Spleen (tissue), 11 donors: ENCODE measurements around the gene C14orf180. TPM values are rescaled to one million over a fixed set of nuclear protein-coding genes. Genes with fewer than 3 reads are reported as not detected.

Experiments used
- DNase-seq: peaks from one replicate; pipeline ENCODE4 v3.0.0-alpha.2; 2020
- H3K27ac ChIP-seq, 8 donors: fragments of 200-600 bp; sonication (generic) in 7 of 8; 1 replicate in 4 of 8; 2 replicates in 4 of 8; pipeline versions ENCODE4 v1.5.0 to v1.8.0; 2016 to 2021; ENCODE audit warnings: inconsistent platforms in 4 of 8, mild to moderate bottlenecking in 4 of 8, moderate library complexity in 1 of 8
- H3K27me3 ChIP-seq, 7 donors: fragments of 200-600 bp; sonication (generic) in 6 of 7; replicated peaks in 1 of 7; 1 replicate in 4 of 7; 2 replicates in 3 of 7; pipeline versions ENCODE4 v1.5.0 to v1.8.0; 2016 to 2021; ENCODE audit warnings: inconsistent platforms in 3 of 7, mild to moderate bottlenecking in 1 of 7
- H3K36me3 ChIP-seq, 6 donors: fragments of 200-600 bp; sonication (generic) in 5 of 6; 1 replicate in 4 of 6; 2 replicates in 2 of 6; pipeline versions ENCODE4 v1.5.0 to v1.8.0; 2016 to 2021; ENCODE audit warnings: inconsistent platforms in 2 of 6
- H3K4me1 ChIP-seq, 6 donors: fragments of 200-600 bp; sonication (generic) in 5 of 6; 1 replicate in 3 of 6; 2 replicates in 3 of 6; pipeline versions ENCODE4 v1.5.0 to v1.8.0; 2016 to 2021; ENCODE audit warnings: inconsistent platforms in 3 of 6
- H3K4me3 ChIP-seq, 8 donors: fragments of 200-600 bp; sonication (generic) in 7 of 8; 1 replicate in 4 of 8; 2 replicates in 4 of 8; pipeline versions ENCODE4 v1.5.0 to v1.8.0; 2016 to 2021; ENCODE audit warnings: inconsistent platforms in 4 of 8, mild to moderate bottlenecking in 4 of 8, moderate library complexity in 2 of 8
- H3K9me3 ChIP-seq, 8 donors: fragments of 200-600 bp; sonication (generic) in 7 of 8; 1 replicate in 4 of 8; 2 replicates in 4 of 8; pipeline versions ENCODE4 v1.5.0 to v1.8.0; 2016 to 2021; ENCODE audit warnings: inconsistent platforms in 4 of 8
- POLR2A ChIP-seq, 3 donors: fragments of 450-650 bp; IDR thresholded peaks; one replicate each; pipeline ENCODE4 v1.5.1; 2017; ENCODE audit warnings: antibody characterized with exemption in 3 of 3, mild to moderate bottlenecking in 1 of 3
- POLR2AphosphoS5 ChIP-seq, 3 donors: sonication (generic); formaldehyde crosslinking; IDR thresholded peaks; one replicate each; pipeline ENCODE4 v1.5.1; 2017; ENCODE audit warnings: antibody characterized with exemption in 3 of 3
- WGBS, 5 donors: extraction: QIAGEN DNeasy Blood & Tissue Kit in 3 of 5; methylation state at CpG; one replicate each; pipeline versions ENCODE4 v1.1.5 to v1.1.7; 2013 to 2018; 5-methylcytosine and 5-hydroxymethylcytosine counted together
- intact Hi-C: fragments of 100-400 bp; cut with DNase I; formaldehyde crosslinking; loops from one replicate; pipeline ENCODE4 v1.15.0; 2023; ENCODE audit warnings: low total_unique reads
- polyA plus RNA-seq, 3 donors: library from polyadenylated mRNA; stranded (reverse); fragments of 200-250 nt; gene quantifications; one replicate each; pipeline ENCODE4 v1.2.1, GENCODE V29; 2013
- total RNA-seq, 7 donors: library from RNA; depleted of rRNA in 3 of 7; stranded (reverse); fragments of >200 nt in 3 of 7; fragmentation: NEBNext Ultra II Directional in 4 of 7; extraction: Animal tissue kit (Norgen Biotek cat#: 25700) in 4 of 7; gene quantifications; one replicate each; pipeline versions ENCODE4 v1.1.0 to v1.2.1, GENCODE V29; 2016 to 2021
- TF ChIP-seq, protein P1 (sequence below), 11 experiments: fragments of 200-600 bp in 7 of 11; fragments of 450-650 bp in 4 of 11; sonication (generic) in 4 of 11; IDR thresholded peaks in 8 of 11; conservative IDR thresholded peaks in 3 of 11; 1 replicate in 7 of 11; 2 replicates in 4 of 11; pipeline versions ENCODE4 v1.4.0 to v1.8.0; 2016 to 2021; ENCODE audit warnings: antibody characterized with exemption in 11 of 11, inconsistent platforms in 4 of 11, mild to moderate bottlenecking in 1 of 11
- donor health status: healthy with polysubstance abuse.
- donor health status: DM: no; HTN: no; CAD: no; lungs with moderate emphysema.
- donor health status: DM: no; HTN: no; CAD: no.
- donor health status: Bipolar disorder and iron deficiency.
- donor health status: healthy.
- donor health status: DM: no; HTN: no; CAD: no.
- donor health status: DM: yes; HTN: yes; CAD: no.

Gene C14orf180
- total and polyA plus RNA-seq, 10 donors: 0.17 to 0.70 (median 0.28) TPM; not detected in 5

DNA sequence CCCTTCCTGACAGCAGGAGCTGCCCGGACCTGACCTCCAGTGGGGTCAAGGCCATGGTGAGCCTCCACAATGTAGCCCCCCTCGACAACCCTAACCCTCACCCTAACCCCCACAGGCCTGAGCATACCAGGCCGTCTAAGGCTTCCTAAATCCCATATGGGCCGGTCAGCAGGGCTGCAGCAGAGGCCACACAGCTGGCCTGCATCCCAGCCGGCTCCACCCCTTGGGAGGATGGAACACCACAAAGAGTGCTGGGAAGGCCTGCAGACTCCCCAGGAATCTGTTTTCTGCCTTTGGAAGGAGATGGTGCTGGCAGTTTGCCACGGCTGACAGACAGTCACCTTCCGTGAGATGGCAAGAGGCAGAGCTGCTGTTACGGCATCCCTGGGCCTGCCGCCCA is 22.2 kb downstream of the C14orf180 start:
- Histone ChIP-seq H3K9me3 (no peaks in the 10 kb centered on the region), H3K36me3 (no peaks in the 10 kb centered on the region), H3K4me1 (peaks cover 0 to 8% (median 4%) of the 10 kb centered on the region in 6 donors), H3K27ac (no peak overlapping the region), H3K4me3 (no peak overlapping the region), H3K27me3 (peaks cover 0 to 100% (median 40%) of the 10 kb centered on the region in 7 donors)
- intact Hi-C loops: no loop called here
- 52 to 66% (median 56%) methylated on average over 6 to 9 of the region's 9 CpGs for WGBS, 5 donors
- TF ChIP-seq POLR2A (IDR thresholded peaks at IDR 0.05) (no peak), POLR2AphosphoS5 (IDR thresholded peaks at IDR 0.05) (no peak)
- TF ChIP-seq, protein P1, sequence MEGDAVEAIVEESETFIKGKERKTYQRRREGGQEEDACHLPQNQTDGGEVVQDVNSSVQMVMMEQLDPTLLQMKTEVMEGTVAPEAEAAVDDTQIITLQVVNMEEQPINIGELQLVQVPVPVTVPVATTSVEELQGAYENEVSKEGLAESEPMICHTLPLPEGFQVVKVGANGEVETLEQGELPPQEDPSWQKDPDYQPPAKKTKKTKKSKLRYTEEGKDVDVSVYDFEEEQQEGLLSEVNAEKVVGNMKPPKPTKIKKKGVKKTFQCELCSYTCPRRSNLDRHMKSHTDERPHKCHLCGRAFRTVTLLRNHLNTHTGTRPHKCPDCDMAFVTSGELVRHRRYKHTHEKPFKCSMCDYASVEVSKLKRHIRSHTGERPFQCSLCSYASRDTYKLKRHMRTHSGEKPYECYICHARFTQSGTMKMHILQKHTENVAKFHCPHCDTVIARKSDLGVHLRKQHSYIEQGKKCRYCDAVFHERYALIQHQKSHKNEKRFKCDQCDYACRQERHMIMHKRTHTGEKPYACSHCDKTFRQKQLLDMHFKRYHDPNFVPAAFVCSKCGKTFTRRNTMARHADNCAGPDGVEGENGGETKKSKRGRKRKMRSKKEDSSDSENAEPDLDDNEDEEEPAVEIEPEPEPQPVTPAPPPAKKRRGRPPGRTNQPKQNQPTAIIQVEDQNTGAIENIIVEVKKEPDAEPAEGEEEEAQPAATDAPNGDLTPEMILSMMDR (IDR thresholded peaks at IDR 0.05 in 8 of 11, conservative IDR thresholded peaks at IDR 0.05 in 3 of 11): no peak
- peak; percentile 53 for DNase-seq

DNA sequence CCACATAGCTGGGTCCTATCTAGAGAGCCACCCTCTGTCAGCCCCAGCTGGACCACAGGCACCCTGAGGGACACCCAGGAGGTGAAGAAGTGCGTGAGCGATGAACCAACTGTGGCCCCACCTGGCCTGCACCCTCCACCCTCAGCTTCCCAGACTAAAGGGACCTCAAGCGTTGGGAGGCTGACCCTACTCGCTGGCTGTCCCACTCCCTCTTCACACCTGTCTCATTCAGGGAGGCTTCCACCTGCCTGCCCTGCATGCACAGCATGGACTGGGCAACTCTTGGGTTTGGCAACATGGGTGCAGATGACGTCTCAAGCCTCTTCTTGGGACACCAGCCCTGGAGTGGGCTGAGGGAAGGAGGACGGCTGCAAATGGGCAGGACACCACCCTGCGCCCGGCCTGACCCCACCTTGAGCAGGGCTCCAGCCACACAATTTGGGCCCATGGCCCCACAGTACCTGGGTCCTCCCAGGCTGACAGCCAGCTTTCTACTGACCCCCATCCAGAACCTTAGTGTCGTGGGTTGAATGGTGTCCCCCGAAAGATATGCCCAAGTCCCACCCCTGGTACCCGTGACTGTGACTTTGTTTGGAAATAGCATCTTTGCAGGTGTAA is 22.9 kb downstream of the C14orf180 start:
- Histone ChIP-seq H3K4me3 (no peak overlapping the region), H3K27me3 (peaks cover 0 to 100% (median 40%) of the 10 kb centered on the region in 7 donors), H3K36me3 (no peaks in the 10 kb centered on the region), H3K9me3 (no peaks in the 10 kb centered on the region), H3K27ac (no peak overlapping the region), H3K4me1 (peaks cover 0 to 8% (median 4%) of the 10 kb centered on the region in 6 donors)
- intact Hi-C loops: no loop called here
- peak; percentile 69 for DNase-seq
- WGBS, 5 donors: 86 to 90% (median 89%) methylated on average over 10 to 11 of the region's 11 CpGs
- no peak for TF ChIP-seq POLR2AphosphoS5 (IDR thresholded peaks at IDR 0.05)
- TF ChIP-seq POLR2A (IDR thresholded peaks at IDR 0.05): no peak

DNA sequence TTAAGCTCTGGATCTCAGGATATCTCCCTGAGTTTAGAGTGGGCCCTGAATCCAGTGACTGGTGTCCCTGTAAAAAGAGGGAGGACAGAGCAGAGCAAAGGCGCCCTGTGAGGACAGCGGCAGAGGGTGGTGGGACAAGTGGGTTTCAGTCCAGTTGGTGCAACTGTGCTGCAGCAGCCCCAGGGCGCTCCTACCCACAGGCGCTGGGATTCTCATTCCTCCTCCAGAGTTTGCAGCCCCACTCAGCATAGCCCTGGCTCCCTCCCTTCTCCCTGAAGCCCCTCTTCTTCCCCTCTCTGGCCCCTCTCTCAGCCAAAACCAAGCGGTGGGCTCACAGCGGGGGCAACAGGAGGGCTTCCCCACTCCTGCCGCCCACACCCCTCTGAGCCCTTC is 23.4 kb downstream of the C14orf180 start:
- no peak for TF ChIP-seq POLR2AphosphoS5 (IDR thresholded peaks at IDR 0.05)
- TF ChIP-seq POLR2A (IDR thresholded peaks at IDR 0.05): no peak
- TF ChIP-seq, protein P1 (IDR thresholded peaks at IDR 0.05 in 8 of 11, conservative IDR thresholded peaks at IDR 0.05 in 3 of 11): no peak
- no peaks in the 10 kb centered on the region for H3K9me3 ChIP-seq
- peak; percentile 44 for DNase-seq
- peaks cover 0 to 8% (median 4%) of the 10 kb centered on the region in 6 donors for H3K4me1 ChIP-seq
- peaks cover 0 to 99% (median 40%) of the 10 kb centered on the region in 7 donors for H3K27me3 ChIP-seq
- 73 to 86% (median 84%) methylated on average over 7 of the region's 7 CpGs for WGBS, 5 donors
- intact Hi-C loops: no loop called here
- no peaks in the 10 kb centered on the region for H3K36me3 ChIP-seq
- no peak overlapping the region for H3K4me3 ChIP-seq
- no peak overlapping the region for H3K27ac ChIP-seq

DNA sequence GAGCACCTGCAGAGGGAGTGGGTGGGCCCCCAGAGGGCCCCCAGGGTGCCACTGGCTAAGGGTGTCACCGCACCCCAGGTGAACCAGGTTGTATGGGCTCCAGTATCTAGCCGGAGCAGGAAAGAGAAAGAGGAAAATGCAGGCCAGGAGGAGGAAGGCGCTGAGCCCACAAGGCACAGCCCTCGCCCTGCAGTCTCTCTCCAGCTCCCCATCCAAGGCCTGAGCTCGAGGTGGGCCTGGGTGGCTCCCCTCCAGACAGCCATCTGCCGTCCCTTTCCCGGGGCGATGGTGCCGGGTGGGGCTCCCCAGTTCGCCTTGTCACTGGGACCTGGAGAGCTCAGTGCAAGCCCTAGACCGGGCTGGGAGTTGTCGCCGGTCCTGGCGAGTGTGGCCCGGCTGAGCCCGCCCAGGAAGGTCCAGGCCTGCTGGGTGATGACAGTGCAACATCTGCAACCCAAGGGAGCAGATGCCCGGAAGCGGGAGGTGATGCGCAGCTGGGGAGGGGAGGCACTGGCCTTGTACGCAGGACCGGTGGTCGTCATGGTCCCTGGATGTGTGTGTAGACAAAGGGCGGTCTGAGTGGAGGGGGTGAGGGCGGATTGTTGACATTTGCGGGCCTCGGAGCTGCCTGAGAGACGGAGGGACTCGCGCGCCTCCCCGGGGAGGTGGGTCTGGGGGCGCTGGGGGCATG is 24.3 kb downstream of the C14orf180 start:
- no peak for TF ChIP-seq POLR2AphosphoS5 (IDR thresholded peaks at IDR 0.05)
- TF ChIP-seq, protein P1 (IDR thresholded peaks at IDR 0.05 in 8 of 11, conservative IDR thresholded peaks at IDR 0.05 in 3 of 11): no peak
- no peak for TF ChIP-seq POLR2A (IDR thresholded peaks at IDR 0.05)
- Histone ChIP-seq H3K4me3 (no peak overlapping the region), H3K9me3 (no peaks in the 10 kb centered on the region), H3K27me3 (peaks cover 0 to 98% (median 40%) of the 10 kb centered on the region in 7 donors), H3K4me1 (peaks cover 0 to 8% (median 4%) of the 10 kb centered on the region in 6 donors), H3K27ac (no peak overlapping the region), H3K36me3 (no peaks in the 10 kb centered on the region)
- intact Hi-C loops: no loop called here
- no peak for DNase-seq
- WGBS, 5 donors: 28 to 38% (median 31%) methylated on average over 25 to 32 of the region's 32 CpGs
